Right atrium auricular region (tissue), 2 donors: ENCODE results near the gene TRAF3IP3. TPM values are rescaled to one million over a fixed set of nuclear protein-coding genes. Genes with fewer than 3 reads are reported as not detected.

Experiments used
- DNase-seq: peaks from one replicate; pipeline ENCODE4 v3.0.0-alpha.2; 2019; ENCODE audit warnings: low spot score
- H3K27ac ChIP-seq, 2 donors: fragments of 200-600 bp; sonication (generic); 1 replicate in 1 of 2; 2 replicates in 1 of 2; pipeline ENCODE4 v1.5.1; 2016 to 2019
- H3K27me3 ChIP-seq, 2 donors: fragments of 200-600 bp; sonication (generic); one replicate each; pipeline versions ENCODE4 v1.5.1 to v1.6.0; 2017 to 2019
- H3K36me3 ChIP-seq: fragments of 200-600 bp; sonication (generic); one replicate; pipeline ENCODE4 v1.5.1; 2016
- H3K4me1 ChIP-seq, 2 donors: fragments of 200-600 bp; sonication (generic); one replicate each; pipeline versions ENCODE4 v1.5.1 to v1.6.0; 2017 to 2019
- H3K4me3 ChIP-seq, 2 donors: fragments of 200-600 bp; sonication (generic); 1 replicate in 1 of 2; 2 replicates in 1 of 2; pipeline ENCODE4 v1.5.1; 2017 to 2019; ENCODE audit warnings: mild to moderate bottlenecking in 1 of 2, moderate library complexity in 1 of 2
- H3K9me3 ChIP-seq, 2 donors: fragments of 200-600 bp; sonication (generic); one replicate each; pipeline ENCODE4 v1.5.1; 2019
- CTCF ChIP-seq, 2 donors: fragments of 200-600 bp; sonication (generic); IDR thresholded peaks; one replicate each; pipeline ENCODE4 v1.5.1; 2019; ENCODE audit warnings: antibody characterized with exemption in 2 of 2
- total RNA-seq, 2 donors: library from RNA; depleted of rRNA; stranded (reverse); fragments of >200 nt; gene quantifications; one replicate each; pipeline ENCODE4 v1.1.0, GENCODE V29; 2016

The TRAF3IP3 gene
- total RNA-seq, 2 donors from 2014 or later = 0.19 to 2.2 TPM

- Histone ChIP-seq H3K9me3 (no peaks in the 10 kb centered on the region), H3K36me3 (peaks cover 55% of the 10 kb centered on the region), H3K4me3 (no peak overlapping the region), H3K27me3 (no peaks in the 10 kb centered on the region), H3K27ac (no peak overlapping the region), H3K4me1 (peaks cover 0 to 17% of the 10 kb centered on the region in 2 donors)
- no peak for DNase-seq
- TF ChIP-seq CTCF (IDR thresholded peaks at IDR 0.05) = no peak
Measured at GRCh38 chr1:209831615-209832014, 75.8 kb downstream of the TRAF3IP3 start.

Other genes starting within 250 kb of the TRAF3IP3 start
- gene CAMK1G, start 172.3 kb upstream of the TRAF3IP3 start, total RNA-seq = under 1 TPM in 1 of 2 donors, not detected in 1; 0.28 TPM
- gene LAMB3, start 103.6 kb upstream of the TRAF3IP3 start, total RNA-seq = 10 to 100 TPM in 1 of 2 donors, 1 to 10 TPM in 1; 4.7 to 11.1 TPM
- gene G0S2, start 80.6 kb upstream of the TRAF3IP3 start, total RNA-seq = 100 to 1,000 TPM; 212 to 299 TPM
- gene HSD11B1, start 51.2 kb upstream of the TRAF3IP3 start, total RNA-seq = 10 to 100 TPM in 1 of 2 donors, 1 to 10 TPM in 1; 3.7 to 17.2 TPM
- 1 to 10 TPM; 1.6 to 1.7 TPM for gene C1orf74, start 28.5 kb downstream of the TRAF3IP3 start, total RNA-seq
- gene IRF6, start 50.1 kb downstream of the TRAF3IP3 start, total RNA-seq = 10 to 100 TPM; 30.4 to 32.6 TPM
- gene UTP25, start 71.9 kb downstream of the TRAF3IP3 start, total RNA-seq = 1 to 10 TPM; 2.8 to 3.9 TPM
- under 1 TPM in 1 of 2 donors, not detected in 1; 0.04 TPM for gene SYT14, start 182.2 kb downstream of the TRAF3IP3 start, total RNA-seq